Measurements from ENCODE around the gene HDLBP.
A peak's percentile ranks its signal among the peaks of the same experiment; 100 is the strongest.
"Not testable (repeated sequence)": the region's sequence is repeated elsewhere in the genome, so short reads cannot be mapped to it uniquely, and the experiment has no call there.

The HDLBP gene

DNA sequence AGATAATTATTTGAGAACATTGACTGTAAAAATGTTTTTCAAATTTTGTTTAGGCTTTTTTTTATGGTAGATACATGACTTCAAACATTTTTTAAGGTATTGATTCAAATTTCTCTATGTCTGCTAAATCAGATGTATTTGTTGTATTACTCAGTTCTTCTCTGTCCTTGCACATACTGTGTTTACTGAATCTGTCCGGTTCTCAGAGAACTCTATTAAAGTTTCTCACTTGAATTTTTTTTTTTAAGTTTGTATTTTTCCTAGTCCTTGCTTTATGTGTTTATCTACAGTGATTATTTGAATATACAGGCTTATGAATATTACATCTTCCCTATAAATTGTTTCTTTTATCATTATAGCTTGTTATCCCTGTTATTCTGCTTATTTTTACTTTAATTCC is 5.6 kb upstream of the HDLBP start:
- no peak for DNase-seq (ENCODE audit: low read depth)
- no peak overlapping the region for H3K4me3 ChIP-seq (replicated peaks; ENCODE audit: low read depth, low read length)
- TF ChIP-seq, protein P1, sequence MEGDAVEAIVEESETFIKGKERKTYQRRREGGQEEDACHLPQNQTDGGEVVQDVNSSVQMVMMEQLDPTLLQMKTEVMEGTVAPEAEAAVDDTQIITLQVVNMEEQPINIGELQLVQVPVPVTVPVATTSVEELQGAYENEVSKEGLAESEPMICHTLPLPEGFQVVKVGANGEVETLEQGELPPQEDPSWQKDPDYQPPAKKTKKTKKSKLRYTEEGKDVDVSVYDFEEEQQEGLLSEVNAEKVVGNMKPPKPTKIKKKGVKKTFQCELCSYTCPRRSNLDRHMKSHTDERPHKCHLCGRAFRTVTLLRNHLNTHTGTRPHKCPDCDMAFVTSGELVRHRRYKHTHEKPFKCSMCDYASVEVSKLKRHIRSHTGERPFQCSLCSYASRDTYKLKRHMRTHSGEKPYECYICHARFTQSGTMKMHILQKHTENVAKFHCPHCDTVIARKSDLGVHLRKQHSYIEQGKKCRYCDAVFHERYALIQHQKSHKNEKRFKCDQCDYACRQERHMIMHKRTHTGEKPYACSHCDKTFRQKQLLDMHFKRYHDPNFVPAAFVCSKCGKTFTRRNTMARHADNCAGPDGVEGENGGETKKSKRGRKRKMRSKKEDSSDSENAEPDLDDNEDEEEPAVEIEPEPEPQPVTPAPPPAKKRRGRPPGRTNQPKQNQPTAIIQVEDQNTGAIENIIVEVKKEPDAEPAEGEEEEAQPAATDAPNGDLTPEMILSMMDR (IDR thresholded peaks at IDR 0.05; ENCODE audit: low read length, missing control alignments): no peak

DNA sequence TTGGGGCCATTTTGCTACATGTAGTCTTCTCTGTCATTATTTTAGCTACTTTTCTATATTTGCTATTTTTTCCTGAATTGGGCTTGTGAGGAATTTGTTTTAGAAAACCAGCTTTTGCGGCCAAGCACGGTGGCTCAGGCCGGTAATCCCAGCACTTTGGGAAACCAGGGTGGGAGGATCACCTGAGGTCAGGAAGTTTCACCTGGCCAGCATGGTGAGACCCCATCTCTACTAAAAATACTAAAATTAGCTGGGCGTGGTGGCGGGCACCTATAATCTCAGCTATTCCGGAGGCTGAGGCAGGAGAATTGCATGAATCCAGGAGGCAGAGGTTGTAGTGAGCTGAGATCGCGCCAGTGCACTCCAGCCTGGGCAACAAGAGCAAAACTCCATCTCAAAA is 4.9 kb upstream of the HDLBP start:
- TF ChIP-seq, protein P1 (IDR thresholded peaks at IDR 0.05; ENCODE audit: low read length, missing control alignments): no peak
- H3K4me3 ChIP-seq (replicated peaks; ENCODE audit: low read depth, low read length): no peak overlapping the region
- no peak for DNase-seq (ENCODE audit: low read depth)

DNA sequence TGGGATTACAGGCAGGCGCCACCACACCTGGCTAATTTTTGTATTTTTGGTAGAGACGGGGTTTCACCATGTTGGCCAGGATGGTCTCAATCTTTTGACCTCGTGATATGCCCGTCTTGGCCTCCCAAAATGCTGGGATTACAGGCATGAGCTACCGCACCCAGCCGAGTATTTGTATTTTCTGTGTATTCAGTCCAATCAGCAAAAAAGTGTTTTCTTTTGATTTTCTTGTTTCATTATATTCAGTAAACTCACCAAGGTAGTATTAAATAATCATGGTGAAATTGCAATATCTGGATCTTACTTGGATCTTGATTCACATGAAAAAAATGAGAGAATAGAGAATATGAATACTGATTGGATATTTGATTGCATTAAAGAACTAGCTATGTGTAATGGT is 3.4 kb upstream of the HDLBP start:
- DNase-seq (ENCODE audit: low read depth): not testable (repeated sequence)
- peak overlapping the region; percentile 15 for H3K4me3 ChIP-seq (replicated peaks; ENCODE audit: low read depth, low read length)

DNA sequence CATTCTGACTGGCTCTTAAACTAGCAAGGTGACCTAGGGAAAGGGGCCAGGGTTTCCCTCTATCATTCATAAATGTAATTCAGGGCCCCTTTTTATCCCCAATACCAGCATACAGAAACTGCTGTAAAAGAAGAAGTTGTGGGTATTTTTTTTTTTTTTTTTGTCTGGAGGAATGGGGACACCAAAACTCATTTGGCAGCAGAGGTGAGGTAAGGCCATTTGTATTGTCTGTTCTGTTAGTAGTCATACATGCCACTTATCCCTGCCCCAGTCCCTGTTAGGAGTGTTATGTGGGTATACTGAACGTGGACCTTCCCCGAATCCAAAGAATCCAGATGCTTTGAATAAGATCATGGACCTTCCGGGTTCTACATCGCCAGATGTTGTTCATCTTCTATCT is 1.9 kb upstream of the HDLBP start:
- TF ChIP-seq, protein P1 (IDR thresholded peaks at IDR 0.05; ENCODE audit: low read length, missing control alignments): no peak
- no peak for DNase-seq (ENCODE audit: low read depth)
- H3K4me3 ChIP-seq (replicated peaks; ENCODE audit: low read depth, low read length): peak overlapping the region; percentile 94

DNA sequence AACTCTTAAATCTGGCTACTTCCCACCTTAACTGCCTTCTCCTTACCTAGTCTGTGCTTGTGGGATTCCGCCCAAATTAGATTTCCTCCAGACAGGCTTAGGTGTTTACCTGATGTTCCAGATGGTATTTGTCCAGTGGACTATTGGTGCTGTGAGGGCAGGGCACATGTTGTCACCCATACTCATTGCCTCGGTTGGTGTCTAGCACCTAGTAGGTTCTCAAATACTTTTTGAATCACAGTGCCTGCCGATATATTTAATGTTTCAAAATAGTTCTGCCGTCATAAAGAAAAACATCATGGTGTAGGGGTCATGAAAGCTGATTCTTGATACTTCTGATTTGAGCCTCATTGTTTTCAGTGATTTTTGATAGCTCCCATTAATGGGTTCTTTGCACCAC is 1.4 kb upstream of the HDLBP start:
- H3K4me3 ChIP-seq (replicated peaks; ENCODE audit: low read depth, low read length): peak overlapping the region; percentile 94
- TF ChIP-seq, protein P1 (IDR thresholded peaks at IDR 0.05; ENCODE audit: low read length, missing control alignments): no peak
- DNase-seq (ENCODE audit: low read depth): no peak

DNA sequence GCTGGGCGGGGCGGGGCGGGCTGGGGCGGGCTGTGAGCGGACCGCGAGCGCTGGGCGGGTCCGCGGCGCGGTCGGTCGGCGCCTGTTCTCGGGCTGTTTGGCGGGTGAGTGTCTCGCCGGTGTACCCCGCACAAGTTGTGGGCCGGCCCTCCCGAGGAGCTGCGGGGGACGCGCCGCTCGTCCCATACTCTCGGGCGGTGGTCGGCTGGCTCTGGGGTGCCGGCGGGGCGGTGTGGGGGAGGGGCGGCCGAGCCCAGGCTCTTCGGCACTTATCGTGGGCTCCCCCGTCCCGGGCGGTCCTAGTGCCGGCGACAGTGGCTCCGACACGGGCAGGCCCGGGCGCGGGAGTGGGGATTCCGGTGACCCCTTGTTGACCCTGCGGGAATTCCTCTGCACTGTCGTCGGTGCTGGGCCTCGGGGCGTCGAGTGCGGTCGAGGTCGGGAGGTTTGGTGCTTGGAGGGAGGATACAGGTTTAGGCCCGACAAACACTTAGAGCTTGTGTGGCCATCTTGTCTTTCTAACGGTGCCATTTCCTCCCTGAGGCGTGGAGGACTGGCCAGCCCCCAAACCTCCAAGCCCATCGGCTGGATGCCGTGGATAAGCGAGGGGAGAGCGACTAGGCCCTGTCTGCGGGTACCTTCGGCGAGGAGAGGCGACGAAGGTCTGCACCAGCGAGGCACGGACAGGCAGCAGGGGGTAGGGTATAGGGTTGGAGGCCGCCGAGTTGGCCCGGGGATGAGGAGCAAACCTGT is 583 bp upstream of the HDLBP start, which contains the start of gene SEPTIN2:
SEPTIN2 (plus strand) TSS at position 47 of the 753 bp plus-strand sequence. CDS start 8,308 bp downstream, outside the sequence.
- TF ChIP-seq, protein P1 (IDR thresholded peaks at IDR 0.05; ENCODE audit: low read length, missing control alignments): no peak
- peak; percentile 53 for DNase-seq (ENCODE audit: low read depth)
- H3K4me3 ChIP-seq (replicated peaks; ENCODE audit: low read depth, low read length): peak within 1 kb of the TSS; percentile 98

DNA sequence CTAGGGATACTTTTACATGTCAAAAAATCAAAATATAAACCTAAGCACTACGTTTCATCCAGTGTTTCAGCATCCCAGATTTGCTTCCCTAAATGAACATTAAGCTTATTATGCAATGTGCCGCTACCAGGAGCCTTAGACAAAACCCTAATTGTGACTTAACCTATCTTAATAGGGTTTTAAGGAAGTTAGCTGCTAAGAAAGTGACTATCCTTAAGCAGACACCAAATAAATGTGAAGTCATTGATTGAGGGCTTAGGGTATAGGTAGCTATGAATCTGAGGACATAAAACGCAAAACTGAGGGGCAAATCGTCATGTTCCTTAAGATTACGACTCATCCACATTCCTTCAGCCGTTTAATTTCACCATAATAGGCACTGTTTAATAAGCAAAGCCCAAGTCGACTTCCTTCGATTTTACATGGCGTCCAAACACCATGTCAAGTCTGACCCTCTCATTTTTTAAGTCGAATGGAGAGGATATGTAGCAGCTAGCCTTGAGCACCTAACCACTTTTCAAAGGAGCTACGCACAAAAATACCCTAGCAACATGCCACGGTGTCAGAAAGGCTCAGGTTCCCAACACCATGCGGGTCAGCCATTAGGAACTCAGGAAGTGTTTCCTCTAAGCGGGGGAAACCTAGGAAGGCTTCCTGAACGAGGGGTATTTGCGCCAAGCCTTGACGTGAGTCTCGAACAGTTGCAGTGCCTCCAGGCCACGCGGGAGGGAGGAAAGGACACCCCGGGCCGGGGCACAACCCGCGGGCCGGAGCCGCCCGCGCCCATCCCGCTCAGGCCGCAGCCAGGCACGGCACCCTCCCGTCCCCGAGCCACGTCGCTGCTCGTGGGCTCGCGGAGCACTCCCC is 1.0 kb downstream of the HDLBP start:
- DNase-seq (ENCODE audit: low read depth): peak; percentile 69
- peak overlapping the region; percentile 98 for H3K4me3 ChIP-seq (replicated peaks; ENCODE audit: low read depth, low read length)
- TF ChIP-seq, protein P1 (IDR thresholded peaks at IDR 0.05; ENCODE audit: low read length, missing control alignments): no peak

All from fibroblast of pulmonary artery (primary cell).